HG03039 (cell line): ENCODE measurements around the gene PPM1D.
"Not testable (repeated sequence)": the region's sequence is repeated elsewhere in the genome, so short reads cannot be mapped to it uniquely, and the experiment has no call there.

Experiments
- ATAC-seq: cut with Tn5 transposase; IDR thresholded peaks from one replicate; pipeline ENCODE4 v1.9.1; 2021; ENCODE audit warnings: mild to moderate bottlenecking, moderate library complexity; ENCODE audit not compliant: unreplicated experiment

Gene PPM1D

GRCh38 chr17:60664022-60664421, 64.0 kb downstream of the PPM1D start:
- ATAC-seq, result no peak

GRCh38 chr17:60665602-60666001, 65.6 kb downstream of the PPM1D start:
- no peak for ATAC-seq

- ATAC-seq, result not testable (repeated sequence)
These were observed 68.7 kb downstream of the PPM1D start for GRCh38 chr17:60668741-60669140.

GRCh38 chr17:60671482-60671881, 71.5 kb downstream of the PPM1D start:
- no peak for ATAC-seq

- ATAC-seq, result not testable (repeated sequence)
These were observed 74.6 kb downstream of the PPM1D start for GRCh38 chr17:60674637-60675036.

GRCh38 chr17:60675997-60676396, 76.0 kb downstream of the PPM1D start:
- no peak for ATAC-seq

GRCh38 chr17:60676758-60677307, 76.8 kb downstream of the PPM1D start:
- no peak for ATAC-seq

GRCh38 chr17:60677308-60678117, 77.5 kb downstream of the PPM1D start, which contains the start of gene BCAS3:
TSS of gene BCAS3 (plus strand) at chr17:60677851.
- ATAC-seq, result peak; percentile 95

GRCh38 chr17:60678118-60678444, 78.1 kb downstream of the PPM1D start:
- ATAC-seq, result no peak

- no peak for ATAC-seq
These were observed 79.3 kb downstream of the PPM1D start for GRCh38 chr17:60679287-60679686.

GRCh38 chr17:60680754-60681153, 80.8 kb downstream of the PPM1D start:
- ATAC-seq, result no peak

GRCh38 chr17:60685437-60685836, 85.4 kb downstream of the PPM1D start:
- no peak for ATAC-seq

GRCh38 chr17:60695960-60696359, 96.0 kb downstream of the PPM1D start:
- ATAC-seq, result no peak

GRCh38 chr17:60699090-60699489, 99.1 kb downstream of the PPM1D start:
- no peak for ATAC-seq

- ATAC-seq, result no peak
These were observed 104.2 kb downstream of the PPM1D start for GRCh38 chr17:60704170-60704569.

GRCh38 chr17:60712675-60713074, 112.7 kb downstream of the PPM1D start:
- ATAC-seq, result no peak

- no peak for ATAC-seq
These were observed 113.6 kb downstream of the PPM1D start for GRCh38 chr17:60713608-60714007.
